ENCODE measurements around the gene STK32C. TPM values are rescaled to one million over a fixed set of nuclear protein-coding genes. Genes with fewer than 3 reads are reported as not detected.

STK32C gene
- total RNA-seq, 2 donors from 2014 or later = 0.78 to 4.0 TPM

DNA sequence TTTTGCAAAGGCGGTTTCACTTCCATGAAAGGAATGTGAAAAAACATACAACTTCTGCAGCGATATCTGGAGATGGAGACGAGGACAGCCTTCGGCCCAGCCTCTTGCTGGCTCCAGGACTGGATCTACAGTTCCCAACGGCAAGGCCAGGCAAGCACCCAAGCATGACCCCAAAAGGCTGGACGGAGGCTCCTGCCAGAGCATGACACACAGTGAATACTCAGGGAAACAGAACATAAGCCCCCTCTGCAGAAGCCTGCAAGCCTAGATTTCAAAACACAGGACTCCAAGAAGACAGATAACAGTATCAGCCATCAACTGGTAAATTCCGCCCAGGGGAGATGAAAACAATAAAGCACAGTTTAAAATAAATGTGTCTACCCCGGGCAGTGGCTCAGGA lies 21.0 kb upstream of the STK32C start:
- no peak for ATAC-seq
- Histone ChIP-seq H3K27me3 (no peaks in the 10 kb centered on the region), H3K36me3 (replicated peaks in 1 of 2; ENCODE audit: insufficient read depth in 1 of 2, low read depth in 2 of 2) (no peaks in the 10 kb centered on the region), H3K27ac (no peak overlapping the region), H3K9me3 (no peaks in the 10 kb centered on the region), H3K4me3 (no peak overlapping the region), H3K4me1 (peaks cover 21% of the 10 kb centered on the region)
- no peak for DNase-seq
- intact Hi-C loops (cut with DNase I) = no loop called here
- WGBS, 2 donors = 59 to 75% methylated on average over 8 of the region's 8 CpGs
- TF ChIP-seq POLR2A (IDR thresholded peaks at IDR 0.05) = no peak
- TF ChIP-seq, protein P1, sequence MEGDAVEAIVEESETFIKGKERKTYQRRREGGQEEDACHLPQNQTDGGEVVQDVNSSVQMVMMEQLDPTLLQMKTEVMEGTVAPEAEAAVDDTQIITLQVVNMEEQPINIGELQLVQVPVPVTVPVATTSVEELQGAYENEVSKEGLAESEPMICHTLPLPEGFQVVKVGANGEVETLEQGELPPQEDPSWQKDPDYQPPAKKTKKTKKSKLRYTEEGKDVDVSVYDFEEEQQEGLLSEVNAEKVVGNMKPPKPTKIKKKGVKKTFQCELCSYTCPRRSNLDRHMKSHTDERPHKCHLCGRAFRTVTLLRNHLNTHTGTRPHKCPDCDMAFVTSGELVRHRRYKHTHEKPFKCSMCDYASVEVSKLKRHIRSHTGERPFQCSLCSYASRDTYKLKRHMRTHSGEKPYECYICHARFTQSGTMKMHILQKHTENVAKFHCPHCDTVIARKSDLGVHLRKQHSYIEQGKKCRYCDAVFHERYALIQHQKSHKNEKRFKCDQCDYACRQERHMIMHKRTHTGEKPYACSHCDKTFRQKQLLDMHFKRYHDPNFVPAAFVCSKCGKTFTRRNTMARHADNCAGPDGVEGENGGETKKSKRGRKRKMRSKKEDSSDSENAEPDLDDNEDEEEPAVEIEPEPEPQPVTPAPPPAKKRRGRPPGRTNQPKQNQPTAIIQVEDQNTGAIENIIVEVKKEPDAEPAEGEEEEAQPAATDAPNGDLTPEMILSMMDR (IDR thresholded peaks at IDR 0.05) = no peak

DNA sequence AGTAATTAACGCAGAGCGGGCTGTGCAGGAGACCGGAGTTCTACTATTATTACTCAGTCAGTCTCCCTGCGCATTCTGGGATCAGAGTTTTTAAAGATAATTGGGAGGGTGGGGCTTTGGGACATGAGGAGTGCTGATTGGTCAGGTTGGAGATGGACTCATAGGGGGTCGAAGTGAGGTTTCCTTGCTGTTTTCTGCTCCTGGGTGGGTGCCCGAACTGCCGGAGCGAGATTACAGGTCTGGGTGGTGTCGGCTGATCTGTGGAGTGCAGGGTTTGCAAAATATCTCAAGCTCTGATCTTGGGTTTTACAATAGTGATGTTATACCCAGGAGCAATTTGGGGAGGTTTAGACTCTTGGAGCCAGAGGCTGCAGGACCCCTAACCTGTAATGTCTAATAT lies 20.4 kb upstream of the STK32C start:
- 95% methylated on average over 9 of the region's 9 CpGs for WGBS, 2 donors

DNA sequence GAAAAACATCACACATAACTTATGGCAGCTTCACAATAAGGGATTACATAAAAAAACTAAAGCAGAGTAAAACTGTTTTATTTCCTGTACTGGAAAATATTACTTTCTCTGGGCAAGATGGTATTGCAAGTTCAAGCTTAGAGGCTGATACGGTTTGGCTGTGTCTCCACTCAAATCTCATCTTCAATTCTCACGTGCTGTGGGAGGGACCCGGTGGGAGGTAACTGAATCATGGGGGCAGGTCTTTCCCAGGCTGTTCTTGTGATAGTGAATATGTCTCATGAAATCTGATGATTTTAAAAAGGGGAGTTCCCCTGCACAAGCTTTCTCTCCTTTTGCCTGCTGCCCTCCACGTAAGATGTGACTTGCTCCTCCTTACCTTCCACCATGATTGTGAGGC lies 19.2 kb upstream of the STK32C start:
- Histone ChIP-seq H3K9me3 (no peaks in the 10 kb centered on the region), H3K4me1 (peaks cover 15% of the 10 kb centered on the region), H3K27ac (no peak overlapping the region), H3K36me3 (replicated peaks in 1 of 2; ENCODE audit: insufficient read depth in 1 of 2, low read depth in 2 of 2) (no peaks in the 10 kb centered on the region), H3K27me3 (no peaks in the 10 kb centered on the region), H3K4me3 (no peak overlapping the region)
- TF ChIP-seq POLR2A (IDR thresholded peaks at IDR 0.05) = no peak
- TF ChIP-seq, protein P1 (IDR thresholded peaks at IDR 0.05) = no peak
- no peak for ATAC-seq
- intact Hi-C loops (cut with DNase I) = no loop called here
- WGBS, 2 donors = 88 to 92% methylated on average over 4 of the region's 4 CpGs
- DNase-seq = no peak

More for the DNA sequence above, 20.4 kb upstream of the STK32C start:
- H3K4me3 ChIP-seq = no peak overlapping the region
- no peak for TF ChIP-seq POLR2A (IDR thresholded peaks at IDR 0.05)
- TF ChIP-seq, protein P1 (IDR thresholded peaks at IDR 0.05) = no peak
- no peaks in the 10 kb centered on the region for H3K9me3 ChIP-seq
- intact Hi-C loops (cut with DNase I) = no loop called here
- DNase-seq (no peak), ATAC-seq (no peak)
- no peaks in the 10 kb centered on the region for H3K36me3 ChIP-seq (replicated peaks in 1 of 2; ENCODE audit: insufficient read depth in 1 of 2, low read depth in 2 of 2)
- H3K27me3 ChIP-seq = no peaks in the 10 kb centered on the region
- H3K27ac ChIP-seq = no peak overlapping the region
- H3K4me1 ChIP-seq = peaks cover 21% of the 10 kb centered on the region

DNA sequence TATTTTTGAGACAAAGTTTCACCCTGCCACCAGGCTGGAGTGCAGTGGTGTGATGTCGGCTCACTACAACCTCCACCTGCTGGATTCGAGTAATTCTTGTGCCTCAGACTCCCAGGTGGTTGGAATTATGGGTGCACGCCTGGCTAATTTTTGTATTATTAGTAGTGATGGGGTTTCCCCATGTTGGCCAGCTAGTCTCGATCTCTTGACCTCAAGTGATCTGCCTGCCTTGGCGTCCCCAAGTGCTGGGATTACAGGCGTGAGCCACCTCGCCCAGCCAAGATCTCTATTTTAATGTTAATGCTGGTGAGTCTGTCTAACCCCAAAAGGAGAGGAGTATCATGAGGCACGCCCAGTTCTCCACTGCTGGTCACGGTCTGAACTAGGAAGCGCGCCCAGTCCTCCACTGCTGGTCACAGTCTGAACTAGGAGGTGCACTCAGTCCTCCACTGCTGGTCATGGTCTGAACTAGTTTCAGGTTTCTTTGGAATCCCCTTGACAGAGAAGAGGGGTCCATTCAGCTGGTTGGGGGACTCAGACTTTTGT lies 18.7 kb upstream of the STK32C start:
- no peak overlapping the region for H3K4me3 ChIP-seq
- H3K36me3 ChIP-seq (replicated peaks in 1 of 2; ENCODE audit: insufficient read depth in 1 of 2, low read depth in 2 of 2) = no peaks in the 10 kb centered on the region
- no peak overlapping the region for H3K27ac ChIP-seq
- TF ChIP-seq POLR2A (IDR thresholded peaks at IDR 0.05) = no peak
- TF ChIP-seq, protein P1 (IDR thresholded peaks at IDR 0.05) = no peak
- no peak for ATAC-seq
- no peaks in the 10 kb centered on the region for H3K27me3 ChIP-seq
- no peaks in the 10 kb centered on the region for H3K9me3 ChIP-seq
- WGBS, 2 donors = 87 to 92% methylated on average over 10 to 11 of the region's 11 CpGs
- peaks cover 15% of the 10 kb centered on the region for H3K4me1 ChIP-seq
- intact Hi-C loops (cut with DNase I) = no loop called here
- DNase-seq = no peak

DNA sequence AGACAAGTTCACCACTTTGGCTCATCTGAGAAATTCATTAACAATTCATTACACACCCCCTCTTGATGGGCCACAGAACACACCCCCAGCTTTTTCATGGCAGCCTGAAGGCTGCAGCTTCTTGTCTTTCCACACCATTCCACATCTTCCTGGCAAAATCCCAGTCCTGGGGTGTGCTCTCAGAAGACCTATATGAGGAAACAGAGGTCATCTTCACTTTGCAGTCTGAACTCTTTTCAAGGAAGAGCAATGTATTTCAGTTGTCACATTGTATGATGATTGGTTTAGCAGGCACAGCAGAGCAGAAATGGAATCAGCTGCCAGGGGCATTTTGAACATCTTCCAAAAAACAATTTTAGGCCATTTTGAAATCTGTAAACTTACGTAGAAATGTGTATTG lies 16.4 kb upstream of the STK32C start:
- H3K27ac ChIP-seq = no peak overlapping the region
- TF ChIP-seq POLR2A (IDR thresholded peaks at IDR 0.05) = no peak
- TF ChIP-seq, protein P1 (IDR thresholded peaks at IDR 0.05) = no peak
- no peaks in the 10 kb centered on the region for H3K36me3 ChIP-seq (replicated peaks in 1 of 2; ENCODE audit: insufficient read depth in 1 of 2, low read depth in 2 of 2)
- H3K27me3 ChIP-seq = no peaks in the 10 kb centered on the region
- 90 to 92% methylated on average over 1 of the region's 1 CpG for WGBS, 2 donors
- no peak overlapping the region for H3K4me3 ChIP-seq
- H3K9me3 ChIP-seq = no peaks in the 10 kb centered on the region
- intact Hi-C loops (cut with DNase I) = no loop called here
- DNase-seq (no peak), ATAC-seq (no peak)
- no peaks in the 10 kb centered on the region for H3K4me1 ChIP-seq

Measured in body of pancreas (tissue), 4 donors.